Suppressor macrophage (primary cell): ENCODE measurements around the gene TMEM171.

Experiments used
- DNase-seq, 4 experiments: peaks; one replicate each; pipeline ENCODE4 v3.0.0-alpha.2; 2020 to 2022
- total RNA-seq, 17 experiments: gene quantifications; one replicate each; lab custom pipeline; 2026; ENCODE audit warnings: mixed read lengths in 6 of 17, inconsistent platforms in 3 of 17; lab: John Stamatoyannopoulos, UW

Gene TMEM171
- 0 to 10.7 (median 0.24) reads per million in 17 experiments for total RNA-seq

GRCh38 chr5:73120222-73121118 is at the start of gene TMEM171:
Gene TMEM171, plus strand, starts transcription at chr5:73120575. Its CDS starts 2,799 bp downstream, at chr5:73123374.
- peak in 3 of 4 experiments; percentile 5 to 57 (median 30) for DNase-seq

GRCh38 chr5:73081093-73081492 is 39.3 kb upstream of the TMEM171 start:
- DNase-seq: no peak

- DNase-seq: no peak
These were observed 32.3 kb upstream of the TMEM171 start for GRCh38 chr5:73088026-73088425.

- peak; percentile 21 to 60 (median 28) for DNase-seq
These were observed 26.4 kb upstream of the TMEM171 start for GRCh38 chr5:73093943-73094342.

- DNase-seq: no peak
These were observed 26.0 kb upstream of the TMEM171 start for GRCh38 chr5:73094415-73094814.

GRCh38 chr5:73095564-73096238 is 24.7 kb upstream of the TMEM171 start:
- no peak for DNase-seq

GRCh38 chr5:73096239-73096575 is 24.2 kb upstream of the TMEM171 start:
- DNase-seq: no peak

GRCh38 chr5:73097740-73098139 is 22.6 kb upstream of the TMEM171 start:
- no peak for DNase-seq

GRCh38 chr5:73100109-73100508 is 20.3 kb upstream of the TMEM171 start:
- no peak for DNase-seq

- DNase-seq: no peak
These were observed 16.5 kb upstream of the TMEM171 start for GRCh38 chr5:73103870-73104299.

- DNase-seq: no peak
These were observed 16.0 kb upstream of the TMEM171 start for GRCh38 chr5:73104326-73104725.

GRCh38 chr5:73106335-73106734 is 14.0 kb upstream of the TMEM171 start:
- DNase-seq: no peak

GRCh38 chr5:73110190-73110589 is 10.2 kb upstream of the TMEM171 start:
- DNase-seq: no peak

GRCh38 chr5:73111536-73111935 is 8.8 kb upstream of the TMEM171 start:
- DNase-seq: no peak

GRCh38 chr5:73112359-73112758 is 8.0 kb upstream of the TMEM171 start:
- no peak for DNase-seq

GRCh38 chr5:73114044-73114688 is 6.2 kb upstream of the TMEM171 start:
- no peak for DNase-seq

- DNase-seq: no peak
These were observed 4.8 kb upstream of the TMEM171 start for GRCh38 chr5:73115399-73116051.

- no peak for DNase-seq
These were observed 3.9 kb upstream of the TMEM171 start for GRCh38 chr5:73116506-73116905.

- DNase-seq: peak; percentile 65 to 80 (median 76)
These were observed 3.2 kb upstream of the TMEM171 start for GRCh38 chr5:73117088-73117740.

- DNase-seq: no peak
These were observed 1.9 kb upstream of the TMEM171 start for GRCh38 chr5:73118391-73118973.

- DNase-seq: no peak
These were observed 771 bp upstream of the TMEM171 start for GRCh38 chr5:73119451-73120157.
